ENCODE data around the gene BRF1. TPM values are rescaled to one million over a fixed set of nuclear protein-coding genes. Genes with fewer than 3 reads are reported as not detected.
"Not testable (repeated sequence)": the region's sequence is repeated elsewhere in the genome, so short reads cannot be mapped to it uniquely, and the experiment has no call there.

BRF1 gene
- total RNA-seq, 1 donor from 2014 or later, result 61.1 TPM

DNA sequence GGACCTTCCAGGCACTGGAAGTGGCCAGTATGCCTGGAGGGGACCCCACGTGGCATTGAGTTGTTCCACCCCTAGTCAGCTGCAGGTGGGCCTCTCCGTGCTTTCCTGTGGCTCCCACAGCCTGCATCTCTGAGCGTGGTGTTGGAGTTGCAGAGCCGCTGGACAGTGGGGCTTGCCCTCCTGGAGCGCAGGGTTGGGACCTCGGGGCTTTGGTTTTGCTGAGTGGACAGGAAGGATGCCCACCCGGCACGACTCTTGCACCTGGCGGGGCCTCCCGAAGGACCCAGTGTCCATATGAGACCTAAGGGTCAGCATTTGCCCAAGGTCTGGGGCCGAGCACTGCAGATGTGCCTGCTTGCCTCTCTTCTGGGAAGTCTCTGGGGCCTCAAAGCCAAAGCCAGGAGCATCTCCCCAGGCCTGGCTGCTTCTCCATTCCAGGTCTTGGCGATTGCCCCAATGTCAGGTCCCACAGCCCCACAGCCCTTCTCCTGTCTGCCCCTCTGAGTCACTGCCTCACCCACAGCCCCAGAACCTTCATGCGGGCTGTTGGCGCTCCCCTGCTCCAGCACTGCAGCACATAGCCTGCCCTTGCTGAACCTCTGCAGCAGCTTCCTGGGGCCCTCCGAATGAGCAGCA, 15.3 kb upstream of the BRF1 start:
- DNase-seq, result no peak

- DNase-seq, result no peak
Measured at GRCh38 chr14:105315211-105315721, 14.5 kb upstream of the BRF1 start.

GRCh38 chr14:105314287-105315200, 13.7 kb upstream of the BRF1 start, which contains the start of gene PACS2:
TSS of gene PACS2 (plus strand) at chr14:105314748. CDS start at chr14:105314919, 171 bp downstream.
- peak; percentile 55 for DNase-seq

GRCh38 chr14:105313381-105314286, 12.8 kb upstream of the BRF1 start:
- no peak for DNase-seq

GRCh38 chr14:105312973-105313372, 12.2 kb upstream of the BRF1 start:
- DNase-seq, result peak; percentile 55

DNA sequence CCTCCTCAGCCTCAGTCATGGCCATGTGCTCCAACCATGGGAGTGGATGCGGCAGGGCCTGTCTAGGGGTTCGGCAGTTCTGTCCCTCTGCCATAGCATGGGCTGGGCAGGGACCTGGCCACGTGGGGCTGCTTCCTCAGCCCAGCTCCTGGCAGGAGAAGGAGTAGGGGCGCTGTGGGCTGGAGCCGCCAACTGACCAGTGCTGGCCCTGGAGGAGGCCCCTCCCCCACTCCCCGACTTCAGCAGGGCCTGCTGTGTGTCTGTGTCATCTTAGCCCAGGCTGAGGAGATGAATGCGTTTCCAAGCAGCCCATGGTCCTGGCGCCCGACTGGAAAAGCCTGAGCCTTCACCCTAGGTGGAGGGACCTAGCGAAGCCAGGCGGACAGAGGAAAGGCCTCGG, 11.0 kb upstream of the BRF1 start:
- no peak for DNase-seq

DNA sequence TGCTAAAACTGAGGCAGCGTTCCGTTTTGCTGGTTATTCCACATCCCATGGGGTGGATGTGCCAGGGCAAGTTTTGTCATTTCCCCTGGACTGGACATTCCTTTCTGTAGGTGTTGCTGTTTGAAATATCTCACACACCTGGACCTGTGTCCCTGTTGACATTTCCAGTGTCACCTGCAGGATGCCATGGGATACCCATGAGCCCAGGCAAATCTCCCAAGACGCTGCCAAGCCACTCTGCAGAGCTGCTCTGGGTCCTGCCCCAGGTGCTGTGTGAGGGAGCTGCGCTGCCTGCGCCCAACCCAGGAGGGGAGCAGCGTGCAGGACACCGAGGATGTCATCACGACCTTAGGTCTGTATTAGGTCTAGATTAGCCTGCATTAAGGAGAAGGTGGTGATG, 8.6 kb upstream of the BRF1 start:
- DNase-seq, result no peak

DNA sequence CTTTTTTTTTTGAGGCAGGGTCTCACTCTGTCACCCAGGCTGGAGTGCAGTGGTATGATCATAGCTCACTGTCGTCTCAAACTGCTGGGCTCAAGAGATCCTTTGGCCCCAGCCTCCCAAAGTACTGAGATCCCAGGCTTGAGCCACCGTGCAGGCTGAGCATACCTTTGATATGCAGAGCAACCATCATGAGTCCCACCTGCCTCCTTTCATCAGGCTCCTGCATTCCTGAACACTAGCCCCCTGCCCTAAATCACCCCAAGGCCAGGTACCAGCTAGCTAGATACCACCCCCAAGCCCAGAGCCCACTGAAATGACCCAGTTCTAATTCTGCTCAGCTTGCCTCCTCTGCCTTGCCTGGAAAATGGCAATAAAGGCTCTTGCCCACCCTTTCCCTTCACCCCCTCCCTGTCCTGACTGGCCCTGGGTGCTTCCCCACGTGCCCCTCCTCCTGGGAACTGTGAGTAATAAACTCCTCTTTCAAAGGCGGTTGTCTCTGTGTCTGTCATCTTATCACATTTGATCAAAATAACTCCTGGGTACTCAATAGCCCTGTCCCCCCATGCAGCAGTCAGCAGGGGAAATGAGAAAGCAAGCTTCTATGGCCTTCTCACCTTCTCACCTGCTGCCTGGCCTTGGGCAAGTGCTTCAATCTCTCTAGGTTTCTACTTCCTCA, 6.4 kb upstream of the BRF1 start:
- DNase-seq, result no peak

GRCh38 chr14:105305791-105306190, 5.0 kb upstream of the BRF1 start:
- DNase-seq, result no peak

- DNase-seq, result no peak
Measured at GRCh38 chr14:105305345-105305744, 4.5 kb upstream of the BRF1 start.

- DNase-seq, result no peak
Measured at GRCh38 chr14:105304565-105304964, 3.8 kb upstream of the BRF1 start.

GRCh38 chr14:105303949-105304348, 3.1 kb upstream of the BRF1 start:
- no peak for DNase-seq

- not testable (repeated sequence) for DNase-seq
Measured at GRCh38 chr14:105301915-105302249, 1.1 kb upstream of the BRF1 start.

DNA sequence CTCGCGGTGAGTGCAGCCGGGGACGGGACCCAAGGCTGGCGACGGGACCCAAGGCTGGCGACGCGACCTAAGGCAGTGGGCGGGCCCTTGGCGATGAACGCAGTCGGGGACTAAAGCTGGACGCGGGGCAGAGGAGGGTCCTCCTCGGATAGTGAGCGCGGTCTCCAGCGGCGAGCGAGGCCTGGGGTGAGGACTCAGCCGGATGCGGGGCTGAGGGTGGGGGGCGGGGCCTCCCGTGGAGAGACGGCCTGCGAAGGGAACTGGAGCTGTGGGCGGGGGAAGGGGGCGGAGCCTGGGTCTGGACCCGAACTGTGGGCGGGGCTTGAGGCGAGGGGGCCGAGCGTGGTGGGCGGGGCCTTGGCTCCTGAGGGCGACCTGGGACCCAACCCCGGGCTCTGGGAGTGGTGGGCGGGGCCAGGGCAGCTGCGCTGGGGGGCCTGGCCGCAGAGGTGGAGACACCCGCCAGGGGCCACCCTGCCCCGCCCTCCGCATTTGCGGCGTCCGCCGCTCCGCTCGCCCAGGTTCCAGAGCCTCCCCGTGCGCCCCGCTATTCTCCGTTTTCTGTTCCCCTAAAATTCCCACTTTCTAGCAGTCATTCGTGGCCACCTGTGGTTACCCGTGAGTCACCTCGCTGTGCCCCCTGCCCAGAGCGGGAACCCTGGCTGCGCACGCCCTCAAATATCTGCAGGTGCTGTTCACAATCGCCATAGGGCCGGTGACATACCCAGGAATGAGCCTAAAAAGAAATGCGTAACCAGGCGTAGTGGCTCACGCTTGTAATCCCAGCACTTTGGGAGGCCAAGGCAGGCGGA, 508 bp upstream of the BRF1 start:
- DNase-seq, result peak; percentile 94

GRCh38 chr14:105299654-105300541, 903 bp downstream of the BRF1 start:
- DNase-seq, result no peak

DNA sequence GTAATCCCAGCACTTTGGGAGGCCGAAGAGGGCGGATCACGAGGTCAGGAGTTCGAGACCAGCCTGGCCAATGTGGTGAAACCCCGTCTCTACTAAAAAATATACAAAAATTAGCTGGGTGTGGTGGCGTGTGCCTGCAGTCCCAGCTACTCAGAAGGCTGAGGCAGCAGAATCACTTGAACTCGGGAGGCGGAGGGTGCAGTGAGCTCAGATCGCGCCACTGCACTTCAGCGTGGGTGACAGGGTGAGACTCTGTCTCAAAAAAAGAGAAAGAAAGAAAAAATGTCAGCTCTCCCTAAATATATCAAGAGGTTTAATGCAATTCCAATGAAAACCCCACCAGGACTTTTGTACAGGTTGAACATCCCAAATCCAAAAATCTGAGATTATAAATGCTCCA, 3.5 kb downstream of the BRF1 start:
- DNase-seq, result not testable (repeated sequence)

DNA sequence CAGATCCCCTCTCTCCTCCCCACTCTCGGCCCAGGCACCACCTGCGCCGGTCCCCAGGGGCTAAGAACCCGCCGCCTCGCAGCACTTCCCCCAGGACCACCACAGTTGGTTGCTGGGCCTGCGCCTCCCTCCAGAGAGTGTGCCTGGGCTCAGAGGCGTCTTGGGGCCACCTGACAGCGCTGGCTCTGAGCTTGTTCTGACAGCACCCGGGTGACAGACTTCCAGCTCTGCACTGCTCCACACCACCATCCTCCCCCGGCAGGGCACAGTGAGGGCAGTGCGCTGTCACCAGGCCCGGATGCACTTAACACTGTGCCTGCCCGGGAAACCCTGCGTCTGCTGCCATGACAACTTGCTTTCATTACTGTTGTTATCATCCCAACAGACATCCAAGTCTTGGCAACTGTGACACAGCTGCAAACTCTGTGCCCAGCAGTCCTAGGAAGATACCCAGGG, 6.6 kb downstream of the BRF1 start:
- DNase-seq, result peak; percentile 39

DNA sequence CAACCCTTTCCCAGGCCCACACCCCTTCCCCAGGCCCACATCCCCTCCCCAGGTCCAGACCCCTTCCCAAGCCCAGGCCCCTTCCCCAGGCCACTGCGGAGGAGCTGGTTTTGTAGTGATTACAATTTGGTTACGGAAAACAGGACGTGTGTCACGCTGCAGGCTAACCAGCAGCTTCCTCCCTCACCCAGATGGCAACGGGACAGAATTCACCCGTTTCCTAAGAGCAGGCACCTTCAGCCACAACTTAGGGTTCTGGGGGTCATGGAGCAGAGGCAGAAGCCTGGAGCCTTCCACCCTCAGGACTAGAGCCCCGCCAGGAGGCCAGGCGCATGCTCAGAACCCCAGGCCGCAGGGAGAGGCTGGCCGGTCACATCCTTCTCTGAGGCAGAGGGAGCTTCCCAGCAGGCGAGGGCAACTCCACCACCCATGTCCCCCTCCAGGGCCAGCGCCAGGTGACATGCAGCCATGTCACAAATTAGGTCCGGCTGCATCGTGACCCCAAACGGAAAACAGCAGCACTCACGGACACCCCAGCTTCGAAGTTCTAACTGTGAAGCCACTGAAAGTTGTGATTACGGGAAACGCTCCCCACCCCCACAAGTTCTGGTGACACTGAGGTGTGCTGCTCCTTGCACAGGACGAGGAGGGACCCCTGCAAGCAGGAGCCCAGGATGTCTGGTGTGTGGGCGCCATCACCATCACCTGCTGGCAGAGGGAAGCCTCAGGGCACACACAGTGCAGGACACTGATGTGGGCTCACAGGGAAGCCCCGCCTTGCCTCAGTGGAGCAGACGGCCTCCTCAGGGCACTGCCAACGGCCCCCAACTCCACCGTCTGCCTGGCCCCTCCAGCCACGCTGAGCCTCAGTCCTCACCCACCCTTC, 7.7 kb downstream of the BRF1 start:
- no peak for DNase-seq

All from occipital lobe (tissue), 2 donors.